GM12878 (cell line): ENCODE measurements around the gene ABCB9. TPM values are rescaled to one million over a fixed set of nuclear protein-coding genes. Genes with fewer than 3 reads are reported as not detected.

Experiments used
- ATAC-seq: fragments of 200-7000 bp; cut with Tn5 transposase; 3 replicates; pipeline ENCODE4 v1.9.1; 2020; ENCODE audit warnings: mild to moderate bottlenecking, moderate library complexity
- BruUV-seq: library from RNA; stranded (reverse); fragments of 400-500 nt; replicated peaks from 2 replicates; lab custom pipeline; 2021; lab: Mats Ljungman, UMichigan
- CTCF ChIA-PET: fragments of 300-600 bp; sonication (Branson Sonifier 250); formaldehyde crosslinking; extraction: SDS; loops from one replicate; lab custom pipeline; 2021; ENCODE audit warnings: inconsistent platforms; lab: Yijun Ruan, JAX
- POLR2A ChIA-PET: fragments of 350-600 bp; formaldehyde crosslinking; extraction: SDS; loops from one replicate; lab custom pipeline; 2021; ENCODE audit warnings: inconsistent platforms; lab: Charles Lee
- RAD21 ChIA-PET: fragments of 300-600 bp; sonication (Branson Sonifier 250); formaldehyde crosslinking; loops from one replicate; lab custom pipeline; 2023; ENCODE audit warnings: antibody characterized with exemption; ENCODE audit not compliant: unreplicated experiment; lab: Charles Lee
- SMC1A ChIA-PET: fragments of 300-600 bp; sonication (Branson Sonifier 250); formaldehyde crosslinking; loops from one replicate; lab custom pipeline; 2023; ENCODE audit not compliant: unreplicated experiment, uncharacterized antibody; lab: Charles Lee
- DNase-seq: peaks from one replicate; pipeline ENCODE4 v3.0.0-alpha.2; 2011; ENCODE audit warnings: low read depth, low spot score
- FAIRE-seq: peaks from 3 replicates; lab custom pipeline; 2011; peaks lifted over from hg19 to GRCh38; lab: Jason Lieb, UNC
- H2AFZ ChIP-seq: 2 replicates; pipeline ENCODE4 v1.6.0; 2011; ENCODE audit warnings: low read depth, low read length, control low read depth; ENCODE audit not compliant: control insufficient read depth
- H3K27ac ChIP-seq: 2 replicates; pipeline ENCODE4 v1.5.1; 2011; ENCODE audit warnings: control low read depth; ENCODE audit not compliant: control insufficient read depth, insufficient read depth
- H3K27me3 ChIP-seq, 2 experiments: replicated peaks in 1 of 2; 2 replicates each; pipeline versions ENCODE4 v1.6.0 to v1.6.1; 2011; ENCODE audit warnings: low read length in 1 of 2; ENCODE audit not compliant: control insufficient read depth in 2 of 2, insufficient read depth in 2 of 2
- H3K36me3 ChIP-seq, 2 experiments: 2 replicates each; pipeline ENCODE4 v1.5.1; 2011; ENCODE audit warnings: low read length in 1 of 2; ENCODE audit not compliant: control insufficient read depth in 2 of 2, insufficient read depth in 2 of 2
- H3K4me1 ChIP-seq: 2 replicates; pipeline ENCODE4 v1.6.1; 2011; ENCODE audit warnings: mild to moderate bottlenecking, low read length, moderate library complexity, mixed read lengths; ENCODE audit not compliant: control insufficient read depth, insufficient read depth
- H3K4me2 ChIP-seq: 2 replicates; pipeline ENCODE4 v1.6.0; 2011; ENCODE audit warnings: control low read depth; ENCODE audit not compliant: control insufficient read depth, insufficient read depth
- H3K4me3 ChIP-seq: fragments of 200-600 bp; sonication (generic); 2 replicates; pipeline ENCODE4 v1.5.1; 2016
- H3K79me2 ChIP-seq: 2 replicates; pipeline ENCODE4 v1.6.0; 2011; ENCODE audit warnings: low read length; ENCODE audit not compliant: control insufficient read depth, insufficient read depth
- H3K9ac ChIP-seq: 2 replicates; pipeline ENCODE4 v1.8.0; 2011; ENCODE audit warnings: low read length, control low read depth, mixed read lengths; ENCODE audit not compliant: control insufficient read depth, insufficient read depth
- H3K9me3 ChIP-seq: replicated peaks from 3 replicates; pipeline ENCODE4 v1.5.1; 2011; ENCODE audit warnings: mild to moderate bottlenecking, low read length; ENCODE audit not compliant: control insufficient read depth, insufficient read depth
- H4K20me1 ChIP-seq: 2 replicates; pipeline ENCODE4 v1.6.0; 2011; ENCODE audit not compliant: control insufficient read depth, insufficient read depth
- DPF2 ChIP-seq: fragments of 450-650 bp; IDR thresholded peaks from 2 replicates; pipeline ENCODE4 v1.6.1; 2017; ENCODE audit warnings: mild to moderate bottlenecking
- HSF1 ChIP-seq: fragments of 150-350 bp; IDR thresholded peaks from 2 replicates; pipeline ENCODE4 v1.6.1; 2014; ENCODE audit warnings: mild to moderate bottlenecking, low read depth, low read length
- RUNX3 ChIP-seq: IDR thresholded peaks from 2 replicates; pipeline ENCODE4 v1.6.1; 2012; ENCODE audit warnings: low read length, inconsistent platforms
- STAT1 ChIP-seq: fragments of 450-650 bp; conservative IDR thresholded peaks from 2 replicates; pipeline ENCODE4 v1.6.1; 2014; ENCODE audit warnings: antibody characterized with exemption, mild to moderate bottlenecking
- TCF3 ChIP-seq: IDR thresholded peaks from 2 replicates; pipeline ENCODE4 v1.6.1; 2012; ENCODE audit warnings: low read depth, mild to moderate bottlenecking, low read length, borderline replicate concordance; ENCODE audit not compliant: insufficient read depth
- WGBS: methylation state at CpG from one replicate; pipeline ENCODE4 v1.1.6; 2016; ENCODE audit warnings: low lambda C conversion rate; ENCODE audit not compliant: insufficient replicate concordance, insufficient coverage; ENCODE audit errors: missing lambda C conversion rate; 5-methylcytosine and 5-hydroxymethylcytosine counted together
- in situ Hi-C: fragments of 300-500 bp; cut with MboI; formaldehyde crosslinking; loops from 9 replicates; pipeline ENCODE4 v1.14.3; 2018; ENCODE audit warnings: mixed read lengths
- intact Hi-C: fragments of 100-400 bp; cut with micrococcal nuclease; formaldehyde crosslinking; loops from one replicate; pipeline ENCODE4 v1.14.2; 2022; ENCODE audit not compliant: unreplicated experiment
- polyA plus RNA-seq, 11 experiments: library from polyadenylated mRNA; depleted of rRNA in 4 of 11; unstranded in 6 of 11; stranded (reverse) in 5 of 11; fragments of >200 nt; fragmentation: Nextera tagmentation in 4 of 11; fragmentation: Illumina TruSeq in 1 of 11; extraction: Ambion mirVana in 4 of 11; extraction: Trizol in 1 of 11; gene quantifications; 1 replicate in 1 of 11; 2 replicates in 10 of 11; pipeline versions ENCODE4 v1.2.1 to v1.2.3, GENCODE V29; 2011 to 2016; ENCODE audit warnings: inconsistent platforms in 2 of 11, missing spikeins in 2 of 11, low read depth in 1 of 11
- total RNA-seq, 4 experiments: library from RNA; depleted of rRNA in 3 of 4; stranded (reverse); fragments of >200 nt in 3 of 4; fragmentation: Illumina TruSeq in 1 of 4; extraction: Trizol in 1 of 4; gene quantifications; 2 replicates each; pipeline versions ENCODE4 v1.2.1 to v1.2.3, GENCODE V29; 2013 to 2021
- TF ChIP-seq, protein P1 (sequence below): fragments of 450-650 bp; conservative IDR thresholded peaks from 2 replicates; pipeline ENCODE4 v1.6.1; 2017; ENCODE audit warnings: mild to moderate bottlenecking, moderate library complexity

Gene ABCB9
- total and polyA plus RNA-seq, 10 of the 15 experiments (the other 5 are each of a cell fraction or from before 2014, with no cell fraction given): 0.37 to 4.9 (median 3.1) TPM

- TF ChIP-seq RUNX3 (no peak), HSF1 (no peak), STAT1 (no peak), TCF3 (no peak), DPF2 (no peak)
- TF ChIP-seq, protein P1, sequence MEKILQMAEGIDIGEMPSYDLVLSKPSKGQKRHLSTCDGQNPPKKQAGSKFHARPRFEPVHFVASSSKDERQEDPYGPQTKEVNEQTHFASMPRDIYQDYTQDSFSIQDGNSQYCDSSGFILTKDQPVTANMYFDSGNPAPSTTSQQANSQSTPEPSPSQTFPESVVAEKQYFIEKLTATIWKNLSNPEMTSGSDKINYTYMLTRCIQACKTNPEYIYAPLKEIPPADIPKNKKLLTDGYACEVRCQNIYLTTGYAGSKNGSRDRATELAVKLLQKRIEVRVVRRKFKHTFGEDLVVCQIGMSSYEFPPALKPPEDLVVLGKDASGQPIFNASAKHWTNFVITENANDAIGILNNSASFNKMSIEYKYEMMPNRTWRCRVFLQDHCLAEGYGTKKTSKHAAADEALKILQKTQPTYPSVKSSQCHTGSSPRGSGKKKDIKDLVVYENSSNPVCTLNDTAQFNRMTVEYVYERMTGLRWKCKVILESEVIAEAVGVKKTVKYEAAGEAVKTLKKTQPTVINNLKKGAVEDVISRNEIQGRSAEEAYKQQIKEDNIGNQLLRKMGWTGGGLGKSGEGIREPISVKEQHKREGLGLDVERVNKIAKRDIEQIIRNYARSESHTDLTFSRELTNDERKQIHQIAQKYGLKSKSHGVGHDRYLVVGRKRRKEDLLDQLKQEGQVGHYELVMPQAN: no peak
- no TSS peak for BruUV-seq
- no peaks in the 10 kb centered on the region for H3K79me2 ChIP-seq
- no peak overlapping the region for H3K4me3 ChIP-seq
- in situ Hi-C loops: no loop called here
- WGBS: 57% methylated on average over 13 of the region's 13 CpGs
- ChIA-PET RAD21 (interaction anchor here (1.7 kb wide), 1 partner anchor 247 kb away, joined by 4 read pairs; no protein-coding TSS in a partner anchor), POLR2A (no interaction called here), CTCF (interaction anchor here (0.9 kb wide), 1 partner anchor 247 kb away, joined by 4 read pairs; no protein-coding TSS in a partner anchor), SMC1A (no interaction called here)
- FAIRE-seq: no peak
- H3K36me3 ChIP-seq: no peaks in the 10 kb centered on the region
- H2AFZ ChIP-seq: no peak overlapping the region
- no peaks in the 10 kb centered on the region for H3K9me3 ChIP-seq
- H3K9ac ChIP-seq: no peak overlapping the region
- DNase-seq: no peak
- H3K4me1 ChIP-seq: peaks cover 9% of the 10 kb centered on the region
- no peaks in the 10 kb centered on the region; a peak in 1 of 4 replicates for H3K27me3 ChIP-seq
- no peak for ATAC-seq
- intact Hi-C loops: no loop called here
- H3K4me2 ChIP-seq: no peak overlapping the region
- no peak overlapping the region for H3K27ac ChIP-seq
- no peaks in the 10 kb centered on the region for H4K20me1 ChIP-seq
These were observed 24.3 kb upstream of the ABCB9 start for GRCh38 chr12:122990561-122990960.
